Stomach smooth muscle (tissue), 2 donors: ENCODE results near the gene GEMIN4.
"Not testable (repeated sequence)": the region's sequence is repeated elsewhere in the genome, so short reads cannot be mapped to it uniquely, and the experiment has no call there.

ENCODE experiments used
- H3K27ac ChIP-seq: one replicate; pipeline ENCODE4 v1.7.0; 2013; ENCODE audit warnings: mild to moderate bottlenecking, low read length, inconsistent platforms
- H3K27me3 ChIP-seq, 2 donors: one replicate each; pipeline ENCODE4 v1.7.0; 2013; ENCODE audit warnings: low read length in 2 of 2; ENCODE audit not compliant: insufficient read depth in 2 of 2, control insufficient read depth in 1 of 2
- H3K36me3 ChIP-seq, 2 donors: one replicate each; pipeline ENCODE4 v1.7.0; 2013; ENCODE audit warnings: low read length in 2 of 2; ENCODE audit not compliant: control insufficient read depth in 2 of 2, insufficient read depth in 2 of 2
- H3K4me1 ChIP-seq: one replicate; pipeline ENCODE4 v1.7.0; 2013; ENCODE audit warnings: low read length; ENCODE audit not compliant: control insufficient read depth, insufficient read depth
- H3K4me3 ChIP-seq, 2 donors: one replicate each; pipeline ENCODE4 v1.7.0; 2013; ENCODE audit warnings: low read length in 2 of 2
- H3K9ac ChIP-seq, 2 donors: one replicate each; pipeline ENCODE4 v1.7.0; 2013; ENCODE audit warnings: low read length in 2 of 2, mild to moderate bottlenecking in 1 of 2
- H3K9me3 ChIP-seq, 2 donors: one replicate each; pipeline ENCODE4 v1.7.0; 2013; ENCODE audit warnings: low read length in 2 of 2; ENCODE audit not compliant: control insufficient read depth in 2 of 2
- donor health status: healthy.
- donor health status: Pancreatic carcinoma.

Gene GEMIN4

GRCh38 chr17:700504-701094 lies 51.5 kb downstream of the GEMIN4 start:
- Histone ChIP-seq H3K4me3 (no peak overlapping the region), H3K9ac (no peak overlapping the region), H3K27me3 (no peaks in the 10 kb centered on the region), H3K36me3 (peaks cover 8 to 9% of the 10 kb centered on the region in 2 donors), H3K4me1 (peaks cover 5% of the 10 kb centered on the region), H3K9me3 (no peaks in the 10 kb centered on the region), H3K27ac (no peak overlapping the region)

- Histone ChIP-seq H3K4me1 (peaks cover 5% of the 10 kb centered on the region), H3K9me3 (no peaks in the 10 kb centered on the region), H3K9ac (no peak overlapping the region), H3K36me3 (peaks cover 18% of the 10 kb centered on the region in 2 donors), H3K4me3 (no peak overlapping the region), H3K27me3 (no peaks in the 10 kb centered on the region), H3K27ac (no peak overlapping the region)
Observed at GRCh38 chr17:699345-699744, 52.7 kb downstream of the GEMIN4 start.

- H3K27me3 ChIP-seq, H3K27ac ChIP-seq, H3K4me1 ChIP-seq, H3K9me3 ChIP-seq, H3K4me3 ChIP-seq, H3K9ac ChIP-seq: not testable (repeated sequence)
- peaks cover 18% of the 10 kb centered on the region in 2 donors for H3K36me3 ChIP-seq
Observed at GRCh38 chr17:698096-698495, 54.0 kb downstream of the GEMIN4 start.

GRCh38 chr17:697682-698081 lies 54.4 kb downstream of the GEMIN4 start:
- Histone ChIP-seq H3K9ac (no peak overlapping the region), H3K27me3 (no peaks in the 10 kb centered on the region), H3K27ac (no peak overlapping the region), H3K36me3 (peaks cover 18% of the 10 kb centered on the region in 2 donors), H3K4me3 (no peak overlapping the region), H3K9me3 (no peaks in the 10 kb centered on the region), H3K4me1 (peaks cover 5% of the 10 kb centered on the region)

GRCh38 chr17:696369-696768 lies 55.7 kb downstream of the GEMIN4 start:
- H3K36me3 ChIP-seq = peaks cover 18 to 20% of the 10 kb centered on the region in 2 donors
- no peak overlapping the region for H3K9ac ChIP-seq
- H3K4me1 ChIP-seq = peaks cover 5% of the 10 kb centered on the region
- H3K27ac ChIP-seq = no peak overlapping the region
- H3K27me3 ChIP-seq = no peaks in the 10 kb centered on the region
- no peaks in the 10 kb centered on the region for H3K9me3 ChIP-seq
- no peak overlapping the region for H3K4me3 ChIP-seq
